Mesendoderm (in vitro differentiated cells): Measurements from ENCODE around the gene AGAP1. TPM values are rescaled to one million over a fixed set of nuclear protein-coding genes. Genes with fewer than 3 reads are reported as not detected.

Experiments used
- DNase-seq: peaks from one replicate; pipeline ENCODE4 v3.0.0; 2013
- H2AK5ac ChIP-seq: 2 replicates; pipeline ENCODE4 v1.6.1; 2013; ENCODE audit warnings: low read length, inconsistent platforms
- H2BK120ac ChIP-seq: 2 replicates; pipeline ENCODE4 v1.6.1; 2013; ENCODE audit warnings: low read depth, mild to moderate bottlenecking, low read length, moderate library complexity, mixed read lengths
- H2BK15ac ChIP-seq: replicated peaks from 2 replicates; pipeline ENCODE4 v1.6.1; 2013; ENCODE audit warnings: low read depth, mild to moderate bottlenecking, moderate library complexity
- H2BK5ac ChIP-seq: 2 replicates; pipeline ENCODE4 v1.6.1; 2013; ENCODE audit warnings: low read length, inconsistent platforms
- H3K18ac ChIP-seq: 2 replicates; pipeline ENCODE4 v1.6.1; 2013; ENCODE audit warnings: mild to moderate bottlenecking, low read length, mixed read lengths
- H3K23ac ChIP-seq: one replicate; pipeline ENCODE4 v1.6.1; 2013; ENCODE audit warnings: low read length
- H3K27ac ChIP-seq: 2 replicates; pipeline ENCODE4 v1.5.1; 2013; ENCODE audit warnings: low read depth, mild to moderate bottlenecking, inconsistent platforms, low read length, moderate library complexity
- H3K27me3 ChIP-seq: 2 replicates; pipeline ENCODE4 v1.6.1; 2013; ENCODE audit warnings: low read length, control low read depth, mild to moderate bottlenecking, inconsistent platforms; ENCODE audit not compliant: insufficient read depth, poor library complexity
- H3K36me3 ChIP-seq: 2 replicates; pipeline ENCODE4 v1.6.1; 2013; ENCODE audit warnings: low read length, inconsistent platforms; ENCODE audit not compliant: control insufficient read depth, insufficient read depth
- H3K4ac ChIP-seq: one replicate; pipeline ENCODE4 v1.6.1; 2013; ENCODE audit warnings: low read depth, mild to moderate bottlenecking, low read length, moderate library complexity
- H3K4me1 ChIP-seq: 2 replicates; pipeline ENCODE4 v1.6.1; 2013; ENCODE audit warnings: low read depth, low read length, inconsistent platforms; ENCODE audit not compliant: control insufficient read depth
- H3K4me2 ChIP-seq: 2 replicates; pipeline ENCODE4 v1.6.1; 2013; ENCODE audit warnings: low read length
- H3K4me3 ChIP-seq: 2 replicates; pipeline ENCODE4 v1.5.1; 2013; ENCODE audit warnings: mild to moderate bottlenecking, low read length
- H3K56ac ChIP-seq: one replicate; pipeline ENCODE4 v1.6.1; 2013; ENCODE audit warnings: low read length
- H3K79me1 ChIP-seq: 2 replicates; pipeline ENCODE4 v1.6.1; 2013; ENCODE audit warnings: low read length, inconsistent platforms
- H3K79me2 ChIP-seq: 2 replicates; pipeline ENCODE4 v1.6.1; 2013; ENCODE audit warnings: mild to moderate bottlenecking, low read length; ENCODE audit not compliant: control insufficient read depth, insufficient read depth
- H3K9ac ChIP-seq: 2 replicates; pipeline ENCODE4 v1.6.1; 2013; ENCODE audit warnings: low read length, inconsistent platforms
- H4K5ac ChIP-seq: one replicate; pipeline ENCODE4 v1.6.1; 2013; ENCODE audit warnings: low read length
- H4K8ac ChIP-seq: one replicate; pipeline ENCODE4 v1.6.1; 2013; ENCODE audit warnings: low read depth, mild to moderate bottlenecking, control low read depth, low read length, moderate library complexity
- WGBS: extraction: QIAGEN DNeasy Blood & Tissue Kit; methylation state at CpG from one replicate; pipeline ENCODE4 v1.1.7; 2013; ENCODE audit warnings: low lambda C conversion rate, missing lambda C conversion rate; ENCODE audit not compliant: insufficient coverage; ENCODE audit errors: extremely low coverage; 5-methylcytosine and 5-hydroxymethylcytosine counted together
- polyA plus RNA-seq, 2 experiments: library from polyadenylated mRNA; stranded (reverse); fragments of 200-250 nt; gene quantifications; one replicate each; pipeline ENCODE4 v1.2.3, GENCODE V29; 2013

Gene AGAP1
- polyA plus RNA-seq (2013, experiment 1 of 2): 17.4 TPM
- polyA plus RNA-seq (2013, experiment 2 of 2): 16.8 TPM

DNA sequence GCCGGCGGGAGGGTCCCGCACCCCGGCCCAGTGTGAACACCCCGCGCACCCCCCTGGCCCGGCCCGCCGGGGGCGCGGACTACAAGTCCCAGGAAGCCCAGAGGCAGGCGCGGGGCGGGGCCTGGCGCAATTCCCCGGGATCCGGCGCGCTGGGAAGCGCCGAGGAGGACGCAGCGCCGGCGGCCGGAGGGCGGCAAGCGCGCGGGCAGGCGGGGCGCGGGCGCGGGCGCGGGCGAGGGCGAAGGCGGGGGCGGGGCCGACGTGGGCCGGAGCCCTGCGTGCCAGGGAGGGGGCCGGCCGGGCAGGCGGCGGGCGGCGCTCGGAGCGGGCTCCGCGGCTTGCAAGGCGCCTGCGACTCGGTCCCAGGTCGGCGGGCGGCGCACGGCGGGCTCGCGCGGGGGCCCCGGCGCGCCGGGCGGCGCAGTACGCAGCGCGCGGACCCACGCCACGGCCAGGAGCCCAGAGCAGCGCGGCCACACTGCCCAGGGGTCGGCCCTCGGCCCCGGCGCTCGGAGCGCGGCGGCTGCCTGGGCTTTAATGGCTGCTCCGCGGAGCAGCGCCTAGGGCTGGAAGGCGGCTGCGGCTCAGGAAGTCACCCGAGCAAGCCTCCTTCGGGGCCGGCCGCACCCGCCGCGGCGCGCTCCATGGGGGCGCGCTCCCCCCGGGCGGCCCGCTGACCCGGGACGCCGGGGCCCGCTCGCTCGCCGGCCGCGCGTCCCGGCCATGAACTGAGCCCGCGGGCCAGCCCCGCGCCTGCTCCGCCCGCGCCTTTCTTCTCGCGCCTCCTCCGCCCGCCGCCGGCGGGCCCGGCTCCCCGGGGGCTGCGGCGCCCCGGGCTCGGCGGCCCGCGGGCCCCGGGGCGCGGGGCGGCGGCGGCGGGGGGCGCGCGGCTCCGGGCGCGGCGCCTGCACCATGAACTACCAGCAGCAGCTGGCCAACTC is at the start of gene AGAP1:
Gene AGAP1, plus strand, starts transcription at position 269 of the 941 bp plus-strand sequence.
- Histone ChIP-seq H4K5ac (no peak within 1 kb of the TSS), H3K27ac (peak within 1 kb of the TSS; percentile 43), H3K23ac (no peak within 1 kb of the TSS), H2BK15ac (no peak within 1 kb of the TSS), H2BK120ac (no peak within 1 kb of the TSS), H4K8ac (peak within 1 kb of the TSS; percentile 97), H3K79me2 (peaks cover 36% of the 10 kb centered on the region), H3K79me1 (peaks cover 19% of the 10 kb centered on the region), H3K9ac (peak within 1 kb of the TSS; percentile 83), H3K18ac (peak within 1 kb of the TSS; percentile 92), H3K36me3 (no peaks in the 10 kb centered on the region), H3K56ac (peak within 1 kb of the TSS; percentile 91), H2AK5ac (no peak within 1 kb of the TSS), H3K4me1 (peaks cover 4% of the 10 kb centered on the region), H3K27me3 (no peaks in the 10 kb centered on the region), H3K4ac (peak within 1 kb of the TSS; percentile 90), H2BK5ac (no peak within 1 kb of the TSS), H3K4me3 (peak within 1 kb of the TSS; percentile 56), H3K4me2 (peak within 1 kb of the TSS; percentile 91)
- peak; percentile 91 for DNase-seq
- no CpG with 5 or more reads among the region's 156 CpGs for WGBS

DNA sequence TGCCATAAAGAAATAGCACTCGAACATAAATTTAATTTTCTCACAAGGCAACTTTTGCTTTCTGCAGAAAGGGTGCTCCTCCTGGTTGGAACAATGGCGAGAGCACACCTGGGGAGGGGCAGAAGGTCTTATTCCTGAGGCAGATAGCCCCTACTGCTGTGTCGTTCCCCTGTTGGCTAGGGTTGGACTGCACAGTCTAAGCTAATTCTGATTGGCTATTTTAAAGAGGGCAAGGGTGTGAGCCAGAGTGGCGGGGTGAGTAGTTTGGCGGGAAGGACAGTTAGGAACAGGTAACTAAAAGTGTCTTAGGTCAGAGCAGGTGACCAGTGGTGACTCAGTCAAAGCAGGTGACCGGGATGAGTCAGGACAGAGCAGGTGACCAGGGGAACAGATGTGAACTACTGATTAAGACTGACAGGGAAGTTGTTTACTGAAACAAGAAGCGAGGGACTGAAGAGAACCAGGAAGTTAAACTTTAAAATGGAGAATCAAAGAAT is 49.7 kb upstream of the AGAP1 start:
- Histone ChIP-seq H3K9ac (no peak overlapping the region), H2BK15ac (no peak overlapping the region), H3K4me2 (no peak overlapping the region), H3K79me1 (no peaks in the 10 kb centered on the region), H3K27ac (no peak overlapping the region), H3K23ac (no peak overlapping the region), H2BK120ac (no peak overlapping the region), H4K8ac (no peak overlapping the region), H3K4ac (no peak overlapping the region), H3K4me1 (no peaks in the 10 kb centered on the region), H2AK5ac (no peak overlapping the region), H4K5ac (no peak overlapping the region), H3K4me3 (no peak overlapping the region), H3K18ac (no peak overlapping the region), H3K56ac (no peak overlapping the region), H2BK5ac (no peak overlapping the region), H3K36me3 (no peaks in the 10 kb centered on the region), H3K79me2 (no peaks in the 10 kb centered on the region), H3K27me3 (no peaks in the 10 kb centered on the region)
- WGBS: no CpG with 5 or more reads among the region's 7 CpGs
- peak; percentile 23 for DNase-seq

DNA sequence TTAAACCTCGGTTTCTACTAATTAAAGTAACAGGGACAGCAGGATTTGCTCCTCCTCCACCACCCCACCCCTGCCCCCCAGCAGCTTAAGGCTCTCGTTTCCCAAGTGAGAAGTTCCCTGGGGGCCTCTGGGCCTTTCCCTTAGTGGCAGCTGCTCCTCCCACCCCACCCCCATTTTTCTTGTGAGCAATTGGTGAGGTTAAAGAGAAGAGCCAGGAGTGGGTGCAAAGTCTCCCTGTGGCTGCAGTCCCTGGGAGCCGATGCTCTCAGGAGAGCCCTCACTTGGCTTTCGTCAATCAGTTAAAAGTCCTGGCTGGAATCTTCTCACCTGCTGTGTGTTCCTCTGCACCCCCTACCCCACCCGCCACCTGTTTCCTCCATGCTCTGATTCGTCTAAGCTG is 48.7 kb upstream of the AGAP1 start:
- H2BK120ac ChIP-seq: no peak overlapping the region
- H3K4me1 ChIP-seq: no peaks in the 10 kb centered on the region
- H3K4ac ChIP-seq: no peak overlapping the region
- no peak overlapping the region for H3K56ac ChIP-seq
- no peak overlapping the region for H2BK15ac ChIP-seq
- H3K4me2 ChIP-seq: no peak overlapping the region
- no CpG with 5 or more reads among the region's 6 CpGs for WGBS
- no peak overlapping the region for H2BK5ac ChIP-seq
- no peak overlapping the region for H3K4me3 ChIP-seq
- H4K5ac ChIP-seq: no peak overlapping the region
- no peaks in the 10 kb centered on the region for H3K36me3 ChIP-seq
- H3K23ac ChIP-seq: no peak overlapping the region
- no peaks in the 10 kb centered on the region for H3K79me2 ChIP-seq
- H4K8ac ChIP-seq: no peak overlapping the region
- H2AK5ac ChIP-seq: no peak overlapping the region
- H3K9ac ChIP-seq: no peak overlapping the region
- no peak for DNase-seq
- no peaks in the 10 kb centered on the region for H3K27me3 ChIP-seq
- no peak overlapping the region for H3K18ac ChIP-seq
- no peaks in the 10 kb centered on the region for H3K79me1 ChIP-seq
- H3K27ac ChIP-seq: no peak overlapping the region

DNA sequence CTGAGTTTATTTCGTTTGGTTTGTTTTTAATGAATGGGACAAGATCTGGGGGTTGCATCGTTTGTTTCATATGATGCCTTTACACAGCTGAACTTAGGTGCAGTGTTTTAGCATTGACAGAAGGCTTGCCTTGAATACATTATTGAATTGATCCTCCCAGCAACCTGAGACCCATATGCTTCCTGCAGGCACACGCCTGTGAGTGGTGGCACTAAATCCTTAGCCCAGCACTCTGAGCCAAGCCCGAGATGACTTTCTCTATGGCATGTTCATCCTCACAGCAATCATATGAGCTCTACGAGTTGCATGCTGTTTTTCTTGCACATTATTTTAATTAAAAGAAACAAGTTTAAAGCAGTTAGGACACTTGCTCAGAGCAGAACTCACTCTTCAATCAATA is 47.8 kb upstream of the AGAP1 start:
- Histone ChIP-seq H2BK15ac (no peak overlapping the region), H3K27ac (no peak overlapping the region)
- no peak for DNase-seq

DNA sequence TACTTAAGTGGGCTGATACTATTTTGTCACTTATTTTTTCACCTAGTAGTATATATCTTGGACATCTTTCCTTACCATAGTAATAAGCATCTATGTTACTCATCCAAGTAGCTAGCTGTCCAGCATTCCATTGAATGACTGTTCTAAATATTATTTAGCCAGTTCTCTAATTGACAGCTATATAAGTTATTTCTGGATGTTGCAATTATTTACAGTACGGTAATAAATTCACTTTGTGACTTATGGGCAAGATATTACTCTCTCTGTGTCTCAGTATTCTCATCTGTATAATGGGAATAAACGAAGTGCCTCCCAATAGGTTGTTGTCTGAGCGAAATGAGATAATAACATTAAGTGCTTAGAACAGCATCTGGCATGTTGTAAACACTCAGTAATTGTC is 46.6 kb upstream of the AGAP1 start:
- Histone ChIP-seq H3K4me1 (no peaks in the 10 kb centered on the region), H3K27ac (no peak overlapping the region), H3K79me2 (no peaks in the 10 kb centered on the region), H3K27me3 (no peaks in the 10 kb centered on the region), H2BK15ac (no peak overlapping the region), H3K9ac (no peak overlapping the region), H3K4me3 (no peak overlapping the region), H3K23ac (no peak overlapping the region), H4K8ac (no peak overlapping the region), H3K79me1 (no peaks in the 10 kb centered on the region), H3K56ac (no peak overlapping the region), H3K18ac (no peak overlapping the region), H3K4me2 (no peak overlapping the region), H2BK120ac (no peak overlapping the region), H3K36me3 (no peaks in the 10 kb centered on the region), H2BK5ac (no peak overlapping the region), H3K4ac (no peak overlapping the region), H2AK5ac (no peak overlapping the region), H4K5ac (no peak overlapping the region)
- no CpG with 5 or more reads among the region's 3 CpGs for WGBS
- DNase-seq: no peak

More for the DNA sequence above, 47.8 kb upstream of the AGAP1 start:
- Histone ChIP-seq H3K79me1 (no peaks in the 10 kb centered on the region), H3K36me3 (no peaks in the 10 kb centered on the region), H3K56ac (no peak overlapping the region), H3K23ac (no peak overlapping the region), H4K5ac (no peak overlapping the region), H3K4me2 (no peak overlapping the region), H2BK120ac (no peak overlapping the region), H4K8ac (no peak overlapping the region), H3K9ac (no peak overlapping the region), H3K4me3 (no peak overlapping the region), H3K4me1 (no peaks in the 10 kb centered on the region), H2AK5ac (no peak overlapping the region), H3K4ac (no peak overlapping the region), H3K79me2 (no peaks in the 10 kb centered on the region), H3K27me3 (no peaks in the 10 kb centered on the region), H3K18ac (no peak overlapping the region), H2BK5ac (no peak overlapping the region)
- no CpG with 5 or more reads among the region's 5 CpGs for WGBS
